Transverse colon (tissue), 4 donors: Measurements from ENCODE around the gene ACP2. TPM values are rescaled to one million over a fixed set of nuclear protein-coding genes. Genes with fewer than 3 reads are reported as not detected.
A peak's percentile ranks its signal among the peaks of the same experiment; 100 is the strongest.

ENCODE experiments used
- DNase-seq: peaks from one replicate; pipeline ENCODE4 v3.0.0-alpha.2; 2019
- H3K27ac ChIP-seq, 4 donors: fragments of 200-600 bp; sonication (generic); 2 replicates each; pipeline ENCODE4 v1.5.1; 2016 to 2018; ENCODE audit warnings: inconsistent platforms in 4 of 4
- H3K27me3 ChIP-seq: fragments of 200-600 bp; sonication (generic); 2 replicates; pipeline ENCODE4 v1.5.1; 2017; ENCODE audit warnings: inconsistent platforms
- H3K36me3 ChIP-seq, 4 donors: fragments of 200-600 bp; sonication (generic); 2 replicates each; pipeline ENCODE4 v1.5.1; 2017 to 2019; ENCODE audit warnings: inconsistent platforms in 4 of 4
- H3K4me1 ChIP-seq, 4 donors: fragments of 200-600 bp; sonication (generic); 2 replicates each; pipeline ENCODE4 v1.5.1; 2017 to 2020; ENCODE audit warnings: inconsistent platforms in 4 of 4
- H3K4me3 ChIP-seq, 4 donors: fragments of 200-600 bp; sonication (generic); 1 replicate in 1 of 4; 2 replicates in 3 of 4; pipeline versions ENCODE4 v1.5.1 to v1.6.1; 2017 to 2019; ENCODE audit warnings: inconsistent platforms in 4 of 4
- H3K9me3 ChIP-seq, 2 donors: fragments of 200-600 bp; sonication (generic); 2 replicates each; pipeline ENCODE4 v1.5.1; 2017 to 2019; ENCODE audit warnings: inconsistent platforms in 2 of 2
- CTCF ChIP-seq, 5 experiments: fragments of 200-600 bp in 3 of 5; fragments of 450-650 bp in 2 of 5; sonication (generic) in 3 of 5; IDR thresholded peaks; 1 replicate in 2 of 5; 2 replicates in 3 of 5; pipeline ENCODE4 v1.5.1; 2016 to 2017; ENCODE audit warnings: antibody characterized with exemption in 5 of 5, inconsistent platforms in 3 of 5, mild to moderate bottlenecking in 2 of 5, moderate library complexity in 1 of 5
- EP300 ChIP-seq: sonication (generic); formaldehyde crosslinking; IDR thresholded peaks from one replicate; pipeline ENCODE4 v1.6.1; 2017; ENCODE audit warnings: antibody characterized with exemption, low read depth
- POLR2A ChIP-seq: fragments of 450-650 bp; IDR thresholded peaks from one replicate; pipeline ENCODE4 v1.6.1; 2016; ENCODE audit warnings: antibody characterized with exemption, mild to moderate bottlenecking, moderate library complexity
- POLR2AphosphoS5 ChIP-seq, 3 donors: sonication (generic); formaldehyde crosslinking; IDR thresholded peaks; one replicate each; pipeline ENCODE4 v1.6.1; 2016; ENCODE audit warnings: antibody characterized with exemption in 3 of 3
- WGBS, 2 donors: methylation state at CpG; one replicate each; pipeline ENCODE4 v1.1.5; 2018; ENCODE audit warnings: low coverage in 1 of 2; 5-methylcytosine and 5-hydroxymethylcytosine counted together
- in situ Hi-C, 4 donors: fragments of 200-750 bp; cut with MboI; loops; one replicate each; pipeline versions ENCODE4 v1.15.0 to v1.15.1; 2017; ENCODE audit warnings: low sequenced_read_pairs in 3 of 4, low pct_ligation_motif_present in 1 of 4, low pct_unique_long_range_greater_than_20kb in 1 of 4
- intact Hi-C: fragments of 100-400 bp; cut with DNase I; formaldehyde crosslinking; loops from one replicate; pipeline ENCODE4 v1.15.1; 2023; ENCODE audit warnings: low total_unique reads
- total RNA-seq, 4 donors: library from RNA; depleted of rRNA; stranded (reverse); fragments of >200 nt; gene quantifications; one replicate each; pipeline ENCODE4 v1.1.0, GENCODE V29; 2016

Gene ACP2
- total RNA-seq, 4 donors from 2014 or later = 66.3 to 120 (median 88.9) TPM

- H3K27ac ChIP-seq = peak overlapping the region; percentile 73 to 88 (median 82)
- no peak for DNase-seq
- peaks cover 26 to 67% (median 54%) of the 10 kb centered on the region in 4 donors for H3K4me1 ChIP-seq
- H3K9me3 ChIP-seq = no peaks in the 10 kb centered on the region
- H3K4me3 ChIP-seq = peak overlapping the region in 2 of 4 donors; percentile 11 to 41
- intact Hi-C loops (no loop called here), in situ Hi-C loops (loop anchor here in 1 of 4 donors (5.0 kb wide), 1 partner anchor 80 kb away; the partner anchor contains the start of gene ARFGAP2)
- H3K27me3 ChIP-seq = no peaks in the 10 kb centered on the region
- TF ChIP-seq EP300 = no peak
- TF ChIP-seq CTCF (IDR thresholded peaks at IDR 0.05) = no peak
- TF ChIP-seq POLR2A = no peak
- no peak for TF ChIP-seq POLR2AphosphoS5 (IDR thresholded peaks at IDR 0.05)
- H3K36me3 ChIP-seq = no peaks in the 10 kb centered on the region
- 57% methylated on average over 2 of the region's 2 CpGs; no CpG with 5 or more reads in 1 of the 2 donors for WGBS, 2 donors
Observed at GRCh38 chr11:47257177-47257516, 8.5 kb upstream of the ACP2 start.

DNA sequence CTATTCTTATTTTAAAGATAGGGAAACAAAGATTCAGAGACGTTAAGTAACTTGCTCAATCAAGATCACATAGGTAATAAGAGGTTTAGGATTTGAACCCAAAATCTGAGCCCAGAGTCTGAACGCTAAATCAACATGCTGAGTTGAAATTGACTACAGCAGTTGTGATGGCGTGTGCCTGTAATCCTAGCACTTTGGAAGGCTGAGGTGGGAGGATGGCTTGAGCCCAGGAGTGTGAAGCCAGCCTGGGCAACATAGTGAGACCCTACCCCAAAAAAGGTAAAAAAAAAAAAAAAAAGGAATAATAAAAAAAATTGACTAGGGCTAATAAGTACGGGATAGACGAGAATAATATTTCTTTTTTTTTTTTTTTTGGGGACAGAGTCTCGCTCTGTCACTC lies 7.8 kb upstream of the ACP2 start:
- H3K27me3 ChIP-seq = no peaks in the 10 kb centered on the region
- H3K9me3 ChIP-seq = no peaks in the 10 kb centered on the region
- H3K36me3 ChIP-seq = no peaks in the 10 kb centered on the region
- DNase-seq = no peak
- peaks cover 26 to 67% (median 54%) of the 10 kb centered on the region in 4 donors for H3K4me1 ChIP-seq
- intact Hi-C loops = no loop called here
- no peak for TF ChIP-seq CTCF (IDR thresholded peaks at IDR 0.05)
- no peak for TF ChIP-seq POLR2A
- TF ChIP-seq EP300 = no peak
- no peak for TF ChIP-seq POLR2AphosphoS5 (IDR thresholded peaks at IDR 0.05)
- H3K4me3 ChIP-seq = no peak overlapping the region
- in situ Hi-C loops = loop anchor here in 1 of 4 donors (5.0 kb wide), 1 partner anchor 79 kb away; the partner anchor contains the start of gene ARFGAP2
- WGBS, 2 donors = 92 to 93% methylated on average over 3 to 6 of the region's 6 CpGs
- peak overlapping the region in 3 of 4 donors; percentile 81 to 83 (median 82) for H3K27ac ChIP-seq

- no peaks in the 10 kb centered on the region for H3K27me3 ChIP-seq
- H3K9me3 ChIP-seq = no peaks in the 10 kb centered on the region
- peak; percentile 25 for DNase-seq
- H3K4me1 ChIP-seq = peaks cover 22 to 63% (median 48%) of the 10 kb centered on the region in 4 donors
- in situ Hi-C loops = no loop called here
- no peak overlapping the region for H3K4me3 ChIP-seq
- no peak for TF ChIP-seq POLR2A
- no peak for TF ChIP-seq CTCF (IDR thresholded peaks at IDR 0.05)
- no peak for TF ChIP-seq POLR2AphosphoS5 (IDR thresholded peaks at IDR 0.05)
- H3K27ac ChIP-seq = peak overlapping the region; percentile 76 to 83 (median 82)
- WGBS, 2 donors = 48 to 62% methylated on average over 3 of the region's 3 CpGs
- H3K36me3 ChIP-seq = no peaks in the 10 kb centered on the region
- intact Hi-C loops = no loop called here
Observed at GRCh38 chr11:47254386-47254785, 5.8 kb upstream of the ACP2 start.

GRCh38 chr11:47253660-47254059 lies 5.0 kb upstream of the ACP2 start:
- Histone ChIP-seq H3K27me3 (no peaks in the 10 kb centered on the region), H3K4me1 (peaks cover 22 to 57% (median 43%) of the 10 kb centered on the region in 4 donors), H3K36me3 (no peaks in the 10 kb centered on the region), H3K4me3 (no peak overlapping the region), H3K9me3 (no peaks in the 10 kb centered on the region), H3K27ac (peak overlapping the region; percentile 76 to 83 (median 82))
- no peak for TF ChIP-seq EP300
- no peak for TF ChIP-seq POLR2A
- no peak for TF ChIP-seq CTCF (IDR thresholded peaks at IDR 0.05)
- no peak for TF ChIP-seq POLR2AphosphoS5 (IDR thresholded peaks at IDR 0.05)
- intact Hi-C loops (no loop called here), in situ Hi-C loops (no loop called here)
- DNase-seq = peak; percentile 37
- 41% methylated on average over 2 of the region's 2 CpGs; no CpG with 5 or more reads in 1 of the 2 donors for WGBS, 2 donors
